Measurements from ENCODE around the gene CD4.

CD4 gene

DNA sequence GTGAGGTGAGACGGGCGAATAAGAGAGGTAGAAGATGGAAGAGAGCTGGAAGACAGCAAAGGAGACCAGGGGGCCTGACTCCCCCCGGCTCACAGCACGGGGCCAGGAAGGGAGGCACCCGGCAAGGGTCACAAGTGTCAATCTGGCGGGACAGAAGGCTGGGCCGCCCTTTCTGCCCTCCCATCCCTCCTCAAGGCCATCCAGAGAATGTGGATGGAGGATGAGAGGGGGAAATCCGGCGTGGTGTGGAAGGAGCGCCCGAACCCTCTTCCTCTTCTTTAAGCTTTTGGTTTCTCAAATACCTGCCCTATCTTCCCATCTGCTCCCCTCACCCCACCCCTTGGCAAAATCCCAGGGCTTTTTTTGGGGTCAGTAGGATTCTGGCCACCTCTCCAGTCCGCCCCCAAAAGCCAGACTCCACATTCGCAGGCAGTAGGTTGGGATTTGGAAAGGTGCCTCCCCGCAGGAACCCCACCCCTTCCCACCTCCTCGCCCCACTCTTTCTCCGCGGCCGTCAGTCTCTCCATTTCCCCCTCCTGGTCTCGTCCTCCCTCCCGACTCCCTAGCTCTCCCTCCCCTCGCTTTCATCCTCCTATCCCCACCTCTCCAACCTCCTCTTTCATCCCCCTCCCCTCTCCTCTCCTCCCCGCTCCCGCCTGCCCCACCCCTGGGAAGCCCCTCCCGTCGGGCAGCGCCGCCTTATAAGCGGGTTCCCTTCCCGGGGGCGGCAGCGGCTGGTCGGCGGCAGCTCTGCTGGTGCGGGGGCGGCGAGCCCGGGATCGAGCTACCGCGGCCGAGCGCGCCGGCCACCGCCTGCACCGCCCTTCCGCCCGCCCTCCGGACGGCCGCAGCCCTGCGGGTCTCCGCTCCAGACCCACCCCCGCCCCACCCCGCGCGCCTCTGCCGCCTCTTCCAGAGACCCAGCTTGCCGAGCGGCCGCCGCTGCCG, 23.4 kb upstream of the CD4 start, which contains the start of gene PTMS (continued):
- peak; percentile 89 for TF ChIP-seq SP7 (tag by site-specific recombination; IDR thresholded peaks at IDR 0.05)
- TF ChIP-seq EGR2 (tag by site-specific recombination; IDR thresholded peaks at IDR 0.05; ENCODE audit: low read depth), result peak; percentile 96
- TF ChIP-seq FEZF1 (tag by site-specific recombination; IDR thresholded peaks at IDR 0.05), result no peak
- TF ChIP-seq ZBTB1 (tag by site-specific recombination; IDR thresholded peaks at IDR 0.05), result peak; percentile 26; the same call in 1 of the 2 replicates
- TF ChIP-seq GLIS2 (tag by site-specific recombination; IDR thresholded peaks at IDR 0.05), result peak; percentile 93
- TF ChIP-seq TCF7L2 (IDR thresholded peaks at IDR 0.05; ENCODE audit: borderline replicate concordance, low read depth, low read length), result no peak
- TF ChIP-seq SP3 (tag by site-specific recombination; IDR thresholded peaks at IDR 0.05), result peak; percentile 98
- TF ChIP-seq ZNF23 (tag by site-specific recombination; IDR thresholded peaks at IDR 0.05; ENCODE audit: borderline replicate concordance), result no peak
- TF ChIP-seq ZNF843 (tag by site-specific recombination; IDR thresholded peaks at IDR 0.05), result peak; percentile 78
- peak; percentile 64; the same call in 1 of the 2 replicates for TF ChIP-seq OSR2 (tag by site-specific recombination; IDR thresholded peaks at IDR 0.05)
- peak; percentile 92 for TF ChIP-seq PRDM10 (tag by site-specific recombination; IDR thresholded peaks at IDR 0.05)
- no peak; the same call in 1 of the 2 replicates for TF ChIP-seq ZFP37 (tag by site-specific recombination; IDR thresholded peaks at IDR 0.05)
- TF ChIP-seq ZNF223 (tag by site-specific recombination; IDR thresholded peaks at IDR 0.05), result no peak
- TF ChIP-seq SETDB1 (IDR thresholded peaks at IDR 0.05; ENCODE audit: insufficient read length, low read length), result no peak
- no peak for TF ChIP-seq ZNF610 (tag by site-specific recombination; IDR thresholded peaks at IDR 0.05; ENCODE audit: borderline replicate concordance)
- TF ChIP-seq GLI2 (tag by site-specific recombination; IDR thresholded peaks at IDR 0.05; ENCODE audit: borderline replicate concordance, low read depth), result no peak
- TF ChIP-seq BCL6B (tag by site-specific recombination; IDR thresholded peaks at IDR 0.05), result no peak
- TF ChIP-seq, protein P1, sequence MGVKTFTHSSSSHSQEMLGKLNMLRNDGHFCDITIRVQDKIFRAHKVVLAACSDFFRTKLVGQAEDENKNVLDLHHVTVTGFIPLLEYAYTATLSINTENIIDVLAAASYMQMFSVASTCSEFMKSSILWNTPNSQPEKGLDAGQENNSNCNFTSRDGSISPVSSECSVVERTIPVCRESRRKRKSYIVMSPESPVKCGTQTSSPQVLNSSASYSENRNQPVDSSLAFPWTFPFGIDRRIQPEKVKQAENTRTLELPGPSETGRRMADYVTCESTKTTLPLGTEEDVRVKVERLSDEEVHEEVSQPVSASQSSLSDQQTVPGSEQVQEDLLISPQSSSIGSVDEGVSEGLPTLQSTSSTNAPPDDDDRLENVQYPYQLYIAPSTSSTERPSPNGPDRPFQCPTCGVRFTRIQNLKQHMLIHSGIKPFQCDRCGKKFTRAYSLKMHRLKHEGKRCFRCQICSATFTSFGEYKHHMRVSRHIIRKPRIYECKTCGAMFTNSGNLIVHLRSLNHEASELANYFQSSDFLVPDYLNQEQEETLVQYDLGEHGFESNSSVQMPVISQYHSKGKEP (tag by site-specific recombination; IDR thresholded peaks at IDR 0.05), result no peak
- peak; percentile 92 for TF ChIP-seq ZSCAN5A (tag by site-specific recombination; IDR thresholded peaks at IDR 0.05)
- no peak for TF ChIP-seq ZNF548 (tag by site-specific recombination; IDR thresholded peaks at IDR 0.05)
- no peak for TF ChIP-seq ZNF426 (tag by site-specific recombination; IDR thresholded peaks at IDR 0.05)
- TF ChIP-seq ZNF600 (tag by site-specific recombination; IDR thresholded peaks at IDR 0.05), result peak; percentile 55
- no peak for TF ChIP-seq ZNF184 (tag by site-specific recombination; IDR thresholded peaks at IDR 0.05)
- TF ChIP-seq ZBTB7A (tag by site-specific recombination; IDR thresholded peaks at IDR 0.05; ENCODE audit: low read depth), result peak; percentile 34; the same call in 1 of the 2 replicates
- peak; percentile 96 for TF ChIP-seq KLF7 (tag by site-specific recombination; IDR thresholded peaks at IDR 0.05; ENCODE audit: borderline replicate concordance)
- no peak for TF ChIP-seq ZNF530 (tag by site-specific recombination; IDR thresholded peaks at IDR 0.05; ENCODE audit: low read depth)
- TF ChIP-seq ZNF112 (tag by site-specific recombination; IDR thresholded peaks at IDR 0.05), result no peak
- TF ChIP-seq ZNF138 (tag by site-specific recombination; IDR thresholded peaks at IDR 0.05; ENCODE audit: borderline replicate concordance), result no peak
- TF ChIP-seq ZSCAN30 (tag by site-specific recombination; IDR thresholded peaks at IDR 0.05), result 0 out of 2 replicates have a peak, but pooled peaks have one; percentile 13
- TF ChIP-seq ZNF792 (tag by site-specific recombination; IDR thresholded peaks at IDR 0.05), result 0 out of 2 replicates have a peak, but pooled peaks have one; percentile 36
- TF ChIP-seq ZBTB21 (tag by site-specific recombination; IDR thresholded peaks at IDR 0.05), result no peak
- no peak for TF ChIP-seq ZNF555 (tag by site-specific recombination; conservative IDR thresholded peaks at IDR 0.05)
- no peak for TF ChIP-seq ZNF544 (tag by site-specific recombination; IDR thresholded peaks at IDR 0.05)
